Activated CD8-positive, alpha-beta T cell treated with anti-CD3 and anti-CD28 coated beads for 36 hours (primary cell): Measurements from ENCODE around the gene TAP2. TPM values are rescaled to one million over a fixed set of nuclear protein-coding genes. Genes with fewer than 3 reads are reported as not detected.

Source experiments
- ATAC-seq: fragments of 200-7000 bp; cut with Tn5 transposase; one replicate; pipeline ENCODE4 v1.10.0; 2021; ENCODE audit warnings: mild to moderate bottlenecking, moderate library complexity
- CTCF ChIA-PET: fragments of 350-600 bp; sonication (Branson Sonifier 250); formaldehyde crosslinking; loops from one replicate; lab custom pipeline; 2021; ENCODE audit warnings: antibody characterized with exemption; lab: Charles Lee
- POLR2A ChIA-PET: fragments of 350-600 bp; sonication (Branson Sonifier 250); formaldehyde crosslinking; loops from one replicate; lab custom pipeline; 2021; ENCODE audit warnings: antibody characterized with exemption; lab: Charles Lee
- DNase-seq: peaks from one replicate; pipeline ENCODE4 v3.0.0-alpha.2; 2020
- H3K27ac Mint-ChIP-seq: one replicate; pipeline ENCODE4 v1.8.0; 2021; ENCODE audit warnings: mild to moderate bottlenecking, mixed read lengths
- H3K27me3 Mint-ChIP-seq: one replicate; pipeline ENCODE4 v1.8.0; 2021; ENCODE audit warnings: mixed read lengths
- H3K36me3 Mint-ChIP-seq: one replicate; pipeline ENCODE4 v1.8.0; 2021; ENCODE audit warnings: low read depth, mixed read lengths
- H3K4me1 Mint-ChIP-seq: one replicate; pipeline ENCODE4 v1.8.0; 2021; ENCODE audit warnings: low read depth, mixed read lengths
- H3K4me3 Mint-ChIP-seq: one replicate; pipeline ENCODE4 v1.8.0; 2021; ENCODE audit warnings: mild to moderate bottlenecking, moderate library complexity, mixed read lengths
- H3K9me3 Mint-ChIP-seq: one replicate; pipeline ENCODE4 v1.8.0; 2021; ENCODE audit warnings: mixed read lengths
- CTCF ChIP-seq: fragments of 200-600 bp; IDR thresholded peaks from one replicate; pipeline ENCODE4 v1.8.0; 2022; ENCODE audit warnings: antibody characterized with exemption, mild to moderate bottlenecking
- intact Hi-C: fragments of 100-400 bp; cut with micrococcal nuclease; formaldehyde crosslinking; loops from one replicate; pipeline ENCODE4 v1.10.0; 2022
- total RNA-seq, 2 experiments: library from RNA; stranded (reverse); gene quantifications; one replicate each; pipeline ENCODE4 v1.2.3, GENCODE V29; 2021

The TAP2 gene
- total RNA-seq, 2 experiments from 2014 or later, result 110 to 113 TPM

GRCh38 chr6:32842021-32842650 lies 3.6 kb upstream of the TAP2 start:
- no peak for DNase-seq
- peak overlapping the region; percentile 97 for H3K4me3 Mint-ChIP-seq
- POLR2A ChIA-PET, result interaction anchor here (0.7 to 10.7 kb wide), 7 partner anchors 8 to 141 kb away, joined by 3 to 458 read pairs (median 30); partner anchors contain the start of genes BRD2, PSMB9 and TAP1
- peaks cover 47% of the 10 kb centered on the region for H3K4me1 Mint-ChIP-seq
- peak overlapping the region; percentile 99 for H3K27ac Mint-ChIP-seq
- H3K27me3 Mint-ChIP-seq, result no peaks in the 10 kb centered on the region
- intact Hi-C loops, result no loop called here
- CTCF ChIA-PET, result interaction anchor here (1.2 to 10.1 kb wide), 5 partner anchors 8 to 142 kb away, joined by 3 to 400 read pairs (median 44); partner anchors contain the start of genes HLA-DMA, PSMB9 and TAP1
- ATAC-seq, result no peak
- no peak for TF ChIP-seq CTCF
- peaks cover 85% of the 10 kb centered on the region for H3K36me3 Mint-ChIP-seq
- H3K9me3 Mint-ChIP-seq, result no peaks in the 10 kb centered on the region

- ChIA-PET POLR2A (interaction anchor here (1.2 to 10.7 kb wide), 6 partner anchors 10 to 131 kb away, joined by 3 to 458 read pairs (median 80); partner anchors contain the start of genes BRD2, PSMB9 and TAP1), CTCF (interaction anchor here (0.6 to 10.1 kb wide), 6 partner anchors 10 to 1082 kb away, joined by 3 to 400 read pairs (median 48); partner anchors contain the start of genes HLA-DMA, PSMB9 and TAP1)
- DNase-seq (peak; percentile 77), ATAC-seq (peak; percentile 3)
- intact Hi-C loops, result no loop called here
- peaks cover 53% of the 10 kb centered on the region for H3K4me1 Mint-ChIP-seq
- no peaks in the 10 kb centered on the region for H3K27me3 Mint-ChIP-seq
- peak overlapping the region; percentile 99 for H3K27ac Mint-ChIP-seq
- peak overlapping the region; percentile 97 for H3K4me3 Mint-ChIP-seq
- H3K36me3 Mint-ChIP-seq, result peaks cover 86% of the 10 kb centered on the region
- H3K9me3 Mint-ChIP-seq, result no peaks in the 10 kb centered on the region
- TF ChIP-seq CTCF, result no peak
These were observed 2.2 kb upstream of the TAP2 start for GRCh38 chr6:32840604-32841246.

GRCh38 chr6:32839356-32839755 lies 817 bp upstream of the TAP2 start:
- H3K36me3 Mint-ChIP-seq, result peaks cover 86% of the 10 kb centered on the region
- peaks cover 64% of the 10 kb centered on the region for H3K4me1 Mint-ChIP-seq
- intact Hi-C loops, result no loop called here
- ChIA-PET POLR2A (interaction anchor here (0.6 to 10.7 kb wide), 15 partner anchors 7 to 141 kb away, joined by 3 to 458 read pairs (median 13); partner anchors contain the start of genes BRD2, PSMB9 and TAP1), CTCF (interaction anchor here (0.7 to 10.1 kb wide), 26 partner anchors 8 to 423 kb away, joined by 3 to 400 read pairs (median 7); partner anchors contain the start of genes HLA-DMA, PSMB9 and TAP1)
- H3K27ac Mint-ChIP-seq, result peak overlapping the region; percentile 99
- H3K27me3 Mint-ChIP-seq, result no peaks in the 10 kb centered on the region
- no peak for ATAC-seq
- H3K4me3 Mint-ChIP-seq, result peak overlapping the region; percentile 79
- no peak for TF ChIP-seq CTCF
- no peaks in the 10 kb centered on the region for H3K9me3 Mint-ChIP-seq
- DNase-seq, result no peak

- peak overlapping the region; percentile 79 for H3K4me3 Mint-ChIP-seq
- POLR2A ChIA-PET, result interaction anchor here (0.5 to 10.7 kb wide), 13 partner anchors 10 to 553 kb away, joined by 3 to 458 read pairs (median 13); partner anchors contain the start of genes BRD2, PSMB9, TAP1 and ZBTB22
- H3K9me3 Mint-ChIP-seq, result no peaks in the 10 kb centered on the region
- no peak for ATAC-seq
- peak overlapping the region; percentile 99 for H3K27ac Mint-ChIP-seq
- peaks cover 80% of the 10 kb centered on the region for H3K4me1 Mint-ChIP-seq
- no peak for TF ChIP-seq CTCF
- DNase-seq, result no peak
- intact Hi-C loops, result loop anchor here (1.0 kb wide), 2 partner anchors 16 to 31 kb away; partner anchors contain the start of gene TAP1
- H3K27me3 Mint-ChIP-seq, result no peaks in the 10 kb centered on the region
- CTCF ChIA-PET, result interaction anchor here (0.7 to 10.1 kb wide), 29 partner anchors 10 to 690 kb away, joined by 3 to 400 read pairs (median 7); partner anchors contain the start of genes BRD2, HLA-DMA, PSMB9 and TAP1
- H3K36me3 Mint-ChIP-seq, result peaks cover 87% of the 10 kb centered on the region
These were observed 857 bp downstream of the TAP2 start for GRCh38 chr6:32837651-32838113.
